HEK293T (cell line): ENCODE data around the gene APMAP.

Source experiments
- ARNT ChIP-seq: fragments of 450-650 bp; IDR thresholded peaks from 2 replicates; pipeline ENCODE4 v1.6.1; 2017; ENCODE audit warnings: mild to moderate bottlenecking
- FOXM1 ChIP-seq: fragments of 450-650 bp; IDR thresholded peaks from 2 replicates; pipeline ENCODE4 v1.6.1; 2017; ENCODE audit warnings: mild to moderate bottlenecking, borderline replicate concordance

DNA sequence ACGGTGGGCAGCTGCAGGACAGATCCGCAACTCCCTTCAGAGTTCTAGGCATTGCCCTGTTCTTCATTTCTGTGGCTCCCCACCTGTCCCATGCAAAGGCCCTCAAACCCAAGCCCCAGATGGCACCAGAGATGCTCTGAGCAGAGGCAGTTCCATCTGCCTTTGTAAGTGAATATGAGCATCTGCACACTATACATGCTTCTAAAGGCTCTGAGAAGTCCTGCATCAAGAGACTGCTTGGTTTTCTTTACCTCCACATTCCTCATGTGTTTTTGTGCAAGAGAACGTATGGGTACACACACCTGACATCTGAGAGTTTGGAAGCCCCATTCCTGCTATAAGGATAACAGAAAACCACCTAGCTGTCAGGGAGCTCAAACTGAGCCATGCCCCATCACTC lies 57.8 kb downstream of the APMAP start:
- no peak for TF ChIP-seq FOXM1
- TF ChIP-seq ARNT, result no peak
